Muscle layer of colon (tissue), 2 donors: Measurements from ENCODE around the gene ELMO3.

Experiments
- H3K27ac ChIP-seq: one replicate; pipeline ENCODE4 v1.7.0; 2013; ENCODE audit warnings: low read depth, mild to moderate bottlenecking, low read length, moderate library complexity
- H3K27me3 ChIP-seq, 2 donors: one replicate each; pipeline ENCODE4 v1.7.0; 2013; ENCODE audit warnings: low read length in 2 of 2, mild to moderate bottlenecking in 2 of 2; ENCODE audit not compliant: insufficient read depth in 2 of 2, control insufficient read depth in 1 of 2
- H3K36me3 ChIP-seq: one replicate; pipeline ENCODE4 v1.7.0; 2013; ENCODE audit warnings: mild to moderate bottlenecking, low read length; ENCODE audit not compliant: insufficient read depth
- H3K4me1 ChIP-seq: one replicate; pipeline ENCODE4 v1.7.0; 2013; ENCODE audit warnings: mild to moderate bottlenecking, low read length; ENCODE audit not compliant: insufficient read depth
- H3K4me3 ChIP-seq, 2 donors: one replicate each; pipeline ENCODE4 v1.7.0; 2013; ENCODE audit warnings: low read length in 2 of 2, low read depth in 1 of 2, mild to moderate bottlenecking in 1 of 2, moderate library complexity in 1 of 2
- H3K9ac ChIP-seq: one replicate; pipeline ENCODE4 v1.7.0; 2013; ENCODE audit warnings: low read length
- H3K9me3 ChIP-seq: one replicate; pipeline ENCODE4 v1.7.0; 2013; ENCODE audit warnings: mild to moderate bottlenecking, low read length
- donor health status: abdominal sarcoma.
- donor health status: Adenocarcinoma of cecum.

Gene ELMO3

GRCh38 chr16:67194260-67194659, 4.7 kb upstream of the ELMO3 start:
- Histone ChIP-seq H3K4me1 (peaks cover 26% of the 10 kb centered on the region), H3K36me3 (peaks cover 49% of the 10 kb centered on the region), H3K27ac (no peak overlapping the region), H3K27me3 (no peaks in the 10 kb centered on the region), H3K4me3 (no peak overlapping the region), H3K9ac (no peak overlapping the region), H3K9me3 (no peaks in the 10 kb centered on the region)

GRCh38 chr16:67195676-67196075, 3.3 kb upstream of the ELMO3 start:
- Histone ChIP-seq H3K36me3 (peaks cover 49% of the 10 kb centered on the region), H3K9ac (no peak overlapping the region), H3K27ac (no peak overlapping the region), H3K4me1 (peaks cover 26% of the 10 kb centered on the region), H3K9me3 (no peaks in the 10 kb centered on the region), H3K27me3 (no peaks in the 10 kb centered on the region), H3K4me3 (no peak overlapping the region)

- no peak overlapping the region for H3K9ac ChIP-seq
- H3K4me3 ChIP-seq = no peak overlapping the region
- H3K27me3 ChIP-seq = no peaks in the 10 kb centered on the region
- peaks cover 49% of the 10 kb centered on the region for H3K36me3 ChIP-seq
- peaks cover 18% of the 10 kb centered on the region for H3K4me1 ChIP-seq
- no peak overlapping the region for H3K27ac ChIP-seq
- H3K9me3 ChIP-seq = no peaks in the 10 kb centered on the region
Observed at GRCh38 chr16:67196881-67197280, 2.0 kb upstream of the ELMO3 start.

- Histone ChIP-seq H3K9me3 (no peaks in the 10 kb centered on the region), H3K4me1 (peaks cover 15% of the 10 kb centered on the region), H3K4me3 (no peak overlapping the region), H3K27me3 (no peaks in the 10 kb centered on the region), H3K27ac (no peak overlapping the region), H3K9ac (no peak overlapping the region), H3K36me3 (peaks cover 49% of the 10 kb centered on the region)
Observed at GRCh38 chr16:67197704-67198103, 1.2 kb upstream of the ELMO3 start.

GRCh38 chr16:67198238-67198734, 645 bp upstream of the ELMO3 start:
- Histone ChIP-seq H3K36me3 (peaks cover 49% of the 10 kb centered on the region), H3K9me3 (no peaks in the 10 kb centered on the region), H3K27me3 (no peaks in the 10 kb centered on the region), H3K4me3 (no peak overlapping the region), H3K4me1 (peaks cover 9% of the 10 kb centered on the region), H3K9ac (no peak overlapping the region), H3K27ac (no peak overlapping the region)

GRCh38 chr16:67199808-67200198, 872 bp downstream of the ELMO3 start:
- Histone ChIP-seq H3K27ac (no peak overlapping the region), H3K4me3 (no peak overlapping the region), H3K4me1 (no peaks in the 10 kb centered on the region), H3K36me3 (peaks cover 36% of the 10 kb centered on the region), H3K9me3 (no peaks in the 10 kb centered on the region), H3K27me3 (no peaks in the 10 kb centered on the region), H3K9ac (no peak overlapping the region)

GRCh38 chr16:67200491-67200890, 1.6 kb downstream of the ELMO3 start:
- no peak overlapping the region for H3K4me3 ChIP-seq
- H3K9ac ChIP-seq = no peak overlapping the region
- H3K36me3 ChIP-seq = peaks cover 29% of the 10 kb centered on the region
- no peak overlapping the region for H3K27ac ChIP-seq
- H3K4me1 ChIP-seq = no peaks in the 10 kb centered on the region
- H3K27me3 ChIP-seq = no peaks in the 10 kb centered on the region
- H3K9me3 ChIP-seq = no peaks in the 10 kb centered on the region

GRCh38 chr16:67201411-67202345, 2.7 kb downstream of the ELMO3 start:
- Histone ChIP-seq H3K27me3 (no peaks in the 10 kb centered on the region), H3K9me3 (no peaks in the 10 kb centered on the region), H3K27ac (no peak overlapping the region), H3K9ac (no peak overlapping the region), H3K4me3 (no peak overlapping the region), H3K4me1 (no peaks in the 10 kb centered on the region), H3K36me3 (peaks cover 17% of the 10 kb centered on the region)

DNA sequence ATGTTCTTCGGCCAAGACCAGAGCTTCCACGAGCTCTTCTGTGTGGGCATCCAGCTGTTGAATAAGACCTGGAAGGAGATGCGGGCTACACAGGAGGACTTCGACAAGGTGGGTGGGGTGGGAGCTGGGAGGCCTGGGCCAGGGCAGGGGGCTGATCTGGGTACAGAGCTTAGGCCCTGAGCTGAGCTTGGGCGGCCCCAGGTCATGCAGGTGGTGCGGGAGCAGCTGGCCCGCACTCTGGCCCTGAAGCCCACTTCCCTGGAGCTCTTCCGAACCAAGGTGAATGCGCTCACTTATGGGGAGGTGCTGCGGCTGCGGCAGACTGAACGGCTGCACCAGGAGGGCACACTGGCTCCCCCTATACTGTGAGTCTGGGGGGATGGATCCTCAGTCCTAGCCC, 3.5 kb downstream of the ELMO3 start:
- no peaks in the 10 kb centered on the region for H3K9me3 ChIP-seq
- H3K4me1 ChIP-seq = no peaks in the 10 kb centered on the region
- no peak overlapping the region for H3K9ac ChIP-seq
- H3K4me3 ChIP-seq = no peak overlapping the region
- H3K27me3 ChIP-seq = no peaks in the 10 kb centered on the region
- peaks cover 9% of the 10 kb centered on the region for H3K36me3 ChIP-seq
- H3K27ac ChIP-seq = no peak overlapping the region

GRCh38 chr16:67202956-67203493, 4.1 kb downstream of the ELMO3 start:
- Histone ChIP-seq H3K9ac (no peak overlapping the region), H3K4me1 (no peaks in the 10 kb centered on the region), H3K36me3 (peaks cover 3% of the 10 kb centered on the region), H3K4me3 (no peak overlapping the region), H3K27ac (no peak overlapping the region), H3K9me3 (no peaks in the 10 kb centered on the region), H3K27me3 (no peaks in the 10 kb centered on the region)

DNA sequence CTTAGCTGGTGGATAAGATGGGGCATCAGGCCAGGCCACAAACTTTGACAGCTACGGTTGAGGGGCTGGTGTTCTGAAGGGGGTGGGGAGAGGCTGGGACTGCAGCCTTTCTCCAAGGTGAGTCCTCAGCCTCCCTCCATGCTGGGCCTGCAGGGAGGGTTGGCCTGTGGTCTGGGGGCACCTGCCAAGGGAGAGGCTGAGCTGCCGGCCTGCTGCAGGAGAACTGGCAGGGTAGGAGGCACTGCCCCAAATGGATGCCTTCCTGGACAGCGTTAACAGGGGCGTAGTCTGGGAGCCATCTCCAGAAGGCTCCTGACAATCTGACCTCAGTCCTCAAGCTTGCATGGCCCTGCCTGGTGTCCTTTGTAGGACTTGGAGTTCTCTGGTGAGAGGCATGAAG, 5.1 kb downstream of the ELMO3 start:
- Histone ChIP-seq H3K4me3 (no peak overlapping the region), H3K27ac (no peak overlapping the region), H3K9me3 (no peaks in the 10 kb centered on the region), H3K9ac (no peak overlapping the region), H3K27me3 (no peaks in the 10 kb centered on the region), H3K4me1 (no peaks in the 10 kb centered on the region), H3K36me3 (no peaks in the 10 kb centered on the region)
